ENCODE data around the gene TNFSF4. TPM values are rescaled to one million over a fixed set of nuclear protein-coding genes. Genes with fewer than 3 reads are reported as not detected.

Gene TNFSF4
- total and polyA plus RNA-seq, 2 of the 13 experiments (the other 11 are each of a cell fraction or from before 2014, with no cell fraction given): 2.4 to 7.9 TPM

- TF ChIP-seq ZBTB40 (IDR thresholded peaks at IDR 0.05) (no peak), ZBTB40 (CRISPR knock-in tag; IDR thresholded peaks at IDR 0.05) (0 out of 2 replicates have a peak, but pooled peaks have one; percentile 17), GTF2F1 (IDR thresholded peaks at IDR 0.05; ENCODE audit: low read length) (no peak), ZNF816 (CRISPR knock-in tag; IDR thresholded peaks at IDR 0.05; ENCODE audit: borderline replicate concordance) (peak; percentile 76; the same call in 1 of the 2 replicates), ZNF850 (CRISPR knock-in tag; conservative IDR thresholded peaks at IDR 0.05) (no peak), MLX (CRISPR knock-in tag; IDR thresholded peaks at IDR 0.05) (0 out of 2 replicates have a peak, but pooled peaks have one; percentile 44), SNAPC5 (CRISPR knock-in tag; IDR thresholded peaks at IDR 0.05; ENCODE audit: borderline replicate concordance) (no peak), ZBTB2 (CRISPR knock-in tag; IDR thresholded peaks at IDR 0.05; ENCODE audit: low read depth) (no peak), CBX2 (IDR thresholded peaks at IDR 0.05; ENCODE audit: low read depth, low read length) (no peak), CBX2 (CRISPR knock-in tag; IDR thresholded peaks at IDR 0.05; ENCODE audit: low read depth) (no peak), USF2 (IDR thresholded peaks at IDR 0.05; ENCODE audit: low read depth, low read length) (peak; percentile 28; the same call in 1 of the 2 replicates), USF2 (CRISPR knock-in tag; IDR thresholded peaks at IDR 0.05; ENCODE audit: borderline replicate concordance) (no peak), POLR2A (IDR thresholded peaks at IDR 0.05; ENCODE audit: insufficient read depth in 1 of 2, low read depth in 2 of 2, low read length in 2 of 2) (no peak)
These were observed 16.8 kb downstream of the TNFSF4 start (continued) for GRCh38 chr1:173190101-173190936.

Measured in HepG2 (cell line).